Stomach (tissue), 9 donors: ENCODE results near the gene BLTP2. TPM values are rescaled to one million over a fixed set of nuclear protein-coding genes. Genes with fewer than 3 reads are reported as not detected.

ENCODE experiments used
- DNase-seq, 2 donors: peaks; one replicate each; pipeline versions ENCODE4 v3.0.0 to v3.0.0-alpha.2; 2013 to 2019
- H3K27ac ChIP-seq, 5 donors: fragments of 200-600 bp in 4 of 5; sonication (generic) in 4 of 5; one replicate each; pipeline ENCODE4 v1.5.1; 2013 to 2019; ENCODE audit warnings: mild to moderate bottlenecking in 1 of 5, moderate library complexity in 1 of 5
- H3K27me3 ChIP-seq, 3 donors: fragments of 200-600 bp; sonication (generic); one replicate each; pipeline ENCODE4 v1.5.1; 2017 to 2019; ENCODE audit warnings: mixed run types in 1 of 3
- H3K36me3 ChIP-seq, 4 donors: fragments of 200-600 bp; sonication (generic); 1 replicate in 3 of 4; 2 replicates in 1 of 4; pipeline ENCODE4 v1.5.1; 2016 to 2019
- H3K4me1 ChIP-seq, 4 donors: fragments of 200-600 bp; sonication (generic); one replicate each; pipeline ENCODE4 v1.5.1; 2016 to 2019
- H3K4me3 ChIP-seq, 4 donors: fragments of 200-600 bp; sonication (generic) in 3 of 4; one replicate each; pipeline ENCODE4 v1.5.1; 2016 to 2019; ENCODE audit warnings: mild to moderate bottlenecking in 1 of 4
- H3K9me3 ChIP-seq, 4 donors: fragments of 200-600 bp; sonication (generic); one replicate each; pipeline ENCODE4 v1.5.1; 2016 to 2019
- EP300 ChIP-seq: sonication (generic); formaldehyde crosslinking; IDR thresholded peaks from one replicate; pipeline ENCODE4 v1.6.1; 2017; ENCODE audit warnings: antibody characterized with exemption
- POLR2A ChIP-seq, 4 donors: fragments of 450-650 bp; IDR thresholded peaks; one replicate each; pipeline ENCODE4 v1.6.1; 2016; ENCODE audit warnings: antibody characterized with exemption in 4 of 4, control low read depth in 2 of 4, mild to moderate bottlenecking in 1 of 4, moderate library complexity in 1 of 4
- POLR2AphosphoS5 ChIP-seq, 3 donors: sonication (generic); formaldehyde crosslinking; IDR thresholded peaks; one replicate each; pipeline ENCODE4 v1.6.1; 2016; ENCODE audit warnings: antibody characterized with exemption in 3 of 3
- WGBS, 5 donors: extraction: QIAGEN DNeasy Blood & Tissue Kit in 3 of 5; methylation state at CpG; one replicate each; pipeline versions ENCODE4 v1.1.5 to v1.1.7; 2013 to 2018; 5-methylcytosine and 5-hydroxymethylcytosine counted together
- intact Hi-C: fragments of 100-400 bp; cut with DNase I; formaldehyde crosslinking; loops from one replicate; pipeline ENCODE4 v1.15.1; 2023; ENCODE audit warnings: low total_unique reads
- polyA plus RNA-seq, 3 donors: library from polyadenylated mRNA; stranded (reverse); fragments of 200-250 nt; gene quantifications; one replicate each; pipeline ENCODE4 v1.2.3, GENCODE V29; 2013
- total RNA-seq, 5 donors: library from RNA; depleted of rRNA; stranded (reverse); fragments of >200 nt; gene quantifications; one replicate each; pipeline versions ENCODE4 v1.1.0 to v1.2.3, GENCODE V29; 2014 to 2016
- TF ChIP-seq, protein P1 (sequence below), 7 experiments: fragments of 450-650 bp in 4 of 7; fragments of 200-600 bp in 3 of 7; sonication (generic) in 3 of 7; IDR thresholded peaks; one replicate each; pipeline ENCODE4 v1.5.1; 2016 to 2019; ENCODE audit warnings: antibody characterized with exemption in 7 of 7, control low read depth in 2 of 7, mild to moderate bottlenecking in 1 of 7
- donor health status: healthy with polysubstance abuse.
- donor health status: Bipolar disorder and iron deficiency.
- donor health status: healthy.

Gene BLTP2
- total and polyA plus RNA-seq, 8 donors = 9.9 to 221 (median 88.3) TPM

DNA sequence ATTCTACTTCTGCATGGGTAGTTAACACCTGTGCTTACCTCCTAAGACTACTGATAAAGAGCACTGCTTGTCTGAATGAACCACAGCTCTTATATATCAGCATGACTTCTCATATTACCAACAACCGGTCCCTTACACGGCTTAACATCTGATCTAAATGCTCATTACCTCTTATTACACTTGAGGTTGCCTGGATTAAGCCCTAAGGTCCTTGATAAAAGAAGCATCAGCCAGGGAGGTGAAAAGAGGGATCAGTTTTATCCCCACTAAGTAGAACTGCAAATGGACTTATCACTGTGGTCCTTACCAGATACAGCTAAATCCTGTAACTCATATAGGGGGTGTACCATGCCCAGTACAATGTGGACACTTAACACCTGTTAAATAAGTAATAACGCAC, 22.8 kb downstream of the BLTP2 start:
- H3K27ac ChIP-seq = no peak overlapping the region
- 88 to 96% (median 93%) methylated on average over 3 of the region's 3 CpGs for WGBS, 5 donors
- no peak for DNase-seq
- no peaks in the 10 kb centered on the region for H3K27me3 ChIP-seq
- H3K4me3 ChIP-seq = no peak overlapping the region
- no peaks in the 10 kb centered on the region for H3K9me3 ChIP-seq
- H3K36me3 ChIP-seq = peaks cover 72 to 100% (median 100%) of the 10 kb centered on the region in 4 donors
- intact Hi-C loops = no loop called here
- TF ChIP-seq, protein P1, sequence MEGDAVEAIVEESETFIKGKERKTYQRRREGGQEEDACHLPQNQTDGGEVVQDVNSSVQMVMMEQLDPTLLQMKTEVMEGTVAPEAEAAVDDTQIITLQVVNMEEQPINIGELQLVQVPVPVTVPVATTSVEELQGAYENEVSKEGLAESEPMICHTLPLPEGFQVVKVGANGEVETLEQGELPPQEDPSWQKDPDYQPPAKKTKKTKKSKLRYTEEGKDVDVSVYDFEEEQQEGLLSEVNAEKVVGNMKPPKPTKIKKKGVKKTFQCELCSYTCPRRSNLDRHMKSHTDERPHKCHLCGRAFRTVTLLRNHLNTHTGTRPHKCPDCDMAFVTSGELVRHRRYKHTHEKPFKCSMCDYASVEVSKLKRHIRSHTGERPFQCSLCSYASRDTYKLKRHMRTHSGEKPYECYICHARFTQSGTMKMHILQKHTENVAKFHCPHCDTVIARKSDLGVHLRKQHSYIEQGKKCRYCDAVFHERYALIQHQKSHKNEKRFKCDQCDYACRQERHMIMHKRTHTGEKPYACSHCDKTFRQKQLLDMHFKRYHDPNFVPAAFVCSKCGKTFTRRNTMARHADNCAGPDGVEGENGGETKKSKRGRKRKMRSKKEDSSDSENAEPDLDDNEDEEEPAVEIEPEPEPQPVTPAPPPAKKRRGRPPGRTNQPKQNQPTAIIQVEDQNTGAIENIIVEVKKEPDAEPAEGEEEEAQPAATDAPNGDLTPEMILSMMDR (IDR thresholded peaks at IDR 0.05) = no peak
- TF ChIP-seq EP300 (no peak), POLR2A (IDR thresholded peaks at IDR 0.05) (no peak), POLR2AphosphoS5 (IDR thresholded peaks at IDR 0.05) (no peak)
- H3K4me1 ChIP-seq = no peaks in the 10 kb centered on the region

DNA sequence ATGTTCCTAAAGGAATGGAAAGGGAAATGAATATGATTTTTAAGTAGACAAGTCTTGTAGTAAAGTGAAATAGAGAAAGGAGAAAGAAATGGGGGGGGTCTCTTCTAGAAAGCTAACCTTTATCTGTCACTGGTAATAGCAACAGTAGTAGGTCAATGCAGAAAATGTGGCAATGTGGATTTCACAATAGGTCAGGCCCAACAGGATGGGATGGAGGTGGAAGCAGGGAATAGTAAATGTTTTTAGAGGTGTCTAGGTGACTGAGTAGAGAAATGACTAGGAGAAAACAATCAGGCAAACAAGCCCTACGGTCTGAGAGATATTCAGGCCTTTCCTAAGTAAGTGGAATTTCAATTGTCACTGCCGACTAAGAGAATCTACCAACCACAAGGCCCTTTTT, 24.9 kb downstream of the BLTP2 start:
- Histone ChIP-seq H3K36me3 (peaks cover 91 to 100% (median 100%) of the 10 kb centered on the region in 4 donors), H3K27ac (no peak overlapping the region), H3K9me3 (no peaks in the 10 kb centered on the region), H3K4me3 (no peak overlapping the region), H3K4me1 (no peaks in the 10 kb centered on the region), H3K27me3 (no peaks in the 10 kb centered on the region)
- TF ChIP-seq, protein P1 (IDR thresholded peaks at IDR 0.05) = no peak
- no peak for TF ChIP-seq POLR2A (IDR thresholded peaks at IDR 0.05)
- no peak for TF ChIP-seq POLR2AphosphoS5 (IDR thresholded peaks at IDR 0.05)
- TF ChIP-seq EP300 = no peak
- no peak for DNase-seq
- intact Hi-C loops = no loop called here
- 79 to 86% (median 82%) methylated on average over 2 of the region's 2 CpGs for WGBS, 5 donors

DNA sequence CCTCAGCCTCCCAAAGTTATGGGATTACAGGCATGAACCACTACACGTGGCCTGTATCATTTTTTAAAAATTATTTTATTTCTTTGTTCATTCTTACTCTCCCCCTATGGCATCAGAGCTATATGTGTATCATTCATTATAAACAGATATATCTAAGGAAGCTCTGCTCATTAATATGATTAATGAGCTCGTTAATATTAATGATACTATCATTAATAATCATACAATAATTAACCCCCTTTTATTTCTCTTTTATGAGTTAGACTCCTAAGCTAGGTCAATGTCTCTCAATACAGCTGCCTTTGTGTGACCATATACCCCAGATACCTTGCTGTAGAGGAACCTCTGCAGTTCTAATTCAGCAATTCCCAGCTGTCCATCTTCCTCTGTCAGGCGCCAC, 26.5 kb downstream of the BLTP2 start:
- no peaks in the 10 kb centered on the region for H3K27me3 ChIP-seq
- peaks cover 91 to 100% (median 100%) of the 10 kb centered on the region in 4 donors for H3K36me3 ChIP-seq
- H3K9me3 ChIP-seq = no peaks in the 10 kb centered on the region
- peaks cover 0 to 6% (median under 1%) of the 10 kb centered on the region in 4 donors for H3K4me1 ChIP-seq
- 91 to 100% (median 95%) methylated on average over 3 of the region's 3 CpGs for WGBS, 5 donors
- intact Hi-C loops = no loop called here
- H3K27ac ChIP-seq = no peak overlapping the region
- H3K4me3 ChIP-seq = no peak overlapping the region
- no peak for TF ChIP-seq POLR2AphosphoS5 (IDR thresholded peaks at IDR 0.05)
- TF ChIP-seq POLR2A (IDR thresholded peaks at IDR 0.05) = no peak
- TF ChIP-seq EP300 = no peak
- no peak for DNase-seq

DNA sequence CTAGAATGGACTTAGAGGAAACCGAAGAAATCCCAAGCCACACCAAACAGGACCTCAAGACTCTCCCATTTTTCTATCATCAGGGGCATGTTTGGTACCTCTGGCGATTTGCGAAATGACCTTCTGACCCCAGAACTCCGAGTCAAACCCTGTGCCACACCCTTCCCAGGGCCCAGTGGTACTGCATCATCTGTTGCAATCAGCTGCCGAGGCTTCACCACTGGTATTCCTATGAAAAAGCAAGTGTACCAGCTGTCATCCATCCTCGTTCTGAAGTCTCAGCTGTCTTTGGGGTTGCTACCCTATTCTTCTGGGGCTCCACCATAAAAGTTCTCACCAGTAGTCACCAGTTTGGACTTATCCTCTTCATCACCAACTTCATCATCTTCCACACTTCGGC, 28.7 kb downstream of the BLTP2 start:
- intact Hi-C loops = no loop called here
- peaks cover 0 to 14% (median 4%) of the 10 kb centered on the region in 4 donors for H3K4me1 ChIP-seq
- DNase-seq = no peak
- H3K36me3 ChIP-seq = peaks cover 71 to 97% (median 88%) of the 10 kb centered on the region in 4 donors
- no peaks in the 10 kb centered on the region for H3K9me3 ChIP-seq
- WGBS, 5 donors = 77 to 85% (median 81%) methylated on average over 7 of the region's 7 CpGs
- TF ChIP-seq EP300 (no peak), POLR2AphosphoS5 (IDR thresholded peaks at IDR 0.05) (no peak), POLR2A (IDR thresholded peaks at IDR 0.05) (no peak)
- TF ChIP-seq, protein P1 (IDR thresholded peaks at IDR 0.05) = no peak
- H3K27ac ChIP-seq = no peak overlapping the region
- H3K27me3 ChIP-seq = no peaks in the 10 kb centered on the region
- no peak overlapping the region for H3K4me3 ChIP-seq

DNA sequence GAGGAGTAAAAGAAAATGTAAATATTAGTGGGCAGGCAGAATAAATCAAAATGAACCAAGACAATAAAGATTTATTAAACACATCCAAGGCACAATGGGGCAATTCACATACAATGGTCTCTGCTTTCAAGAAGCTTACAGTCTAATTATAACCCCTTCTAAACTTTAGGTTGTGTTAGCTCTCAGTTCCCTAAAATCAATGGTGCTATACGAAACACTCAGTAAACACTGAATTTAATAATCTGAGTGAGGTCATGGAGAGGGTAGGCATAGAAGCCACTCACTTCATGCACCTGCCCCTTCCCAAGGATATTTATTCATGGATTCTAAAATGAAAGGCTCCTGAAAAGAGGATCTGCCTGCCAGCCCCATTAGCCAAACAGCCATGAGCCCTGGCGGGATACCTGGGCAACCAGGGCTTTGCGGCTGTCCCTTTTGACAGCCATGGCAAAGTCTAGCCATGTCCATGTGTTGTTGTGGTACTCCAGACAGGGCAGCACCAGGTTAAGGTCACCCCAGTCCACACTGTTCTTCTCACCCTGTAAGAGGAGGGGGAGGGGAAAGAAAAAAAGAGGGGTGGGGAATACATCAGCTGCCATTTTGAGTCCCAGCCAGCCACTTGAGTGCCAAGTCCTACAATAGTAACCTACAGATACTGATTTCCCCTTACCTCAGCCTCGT, 29.6 kb downstream of the BLTP2 start:
- H3K27ac ChIP-seq = no peak overlapping the region
- H3K27me3 ChIP-seq = no peaks in the 10 kb centered on the region
- DNase-seq = no peak
- TF ChIP-seq POLR2A (IDR thresholded peaks at IDR 0.05) (no peak), EP300 (no peak), POLR2AphosphoS5 (IDR thresholded peaks at IDR 0.05) (no peak)
- TF ChIP-seq, protein P1 (IDR thresholded peaks at IDR 0.05) = no peak
- 87 to 92% (median 91%) methylated on average over 4 of the region's 4 CpGs for WGBS, 5 donors
- peaks cover 62 to 88% (median 88%) of the 10 kb centered on the region in 4 donors for H3K36me3 ChIP-seq
- intact Hi-C loops = no loop called here
- H3K9me3 ChIP-seq = no peaks in the 10 kb centered on the region
- peaks cover 0 to 14% (median 4%) of the 10 kb centered on the region in 4 donors for H3K4me1 ChIP-seq
- no peak overlapping the region for H3K4me3 ChIP-seq
